ENCODE measurements around the gene PPP3R1. TPM values are rescaled to one million over a fixed set of nuclear protein-coding genes. Genes with fewer than 3 reads are reported as not detected.

The PPP3R1 gene
- total RNA-seq, 1 experiment from 2014 or later, result 70.9 TPM

DNA sequence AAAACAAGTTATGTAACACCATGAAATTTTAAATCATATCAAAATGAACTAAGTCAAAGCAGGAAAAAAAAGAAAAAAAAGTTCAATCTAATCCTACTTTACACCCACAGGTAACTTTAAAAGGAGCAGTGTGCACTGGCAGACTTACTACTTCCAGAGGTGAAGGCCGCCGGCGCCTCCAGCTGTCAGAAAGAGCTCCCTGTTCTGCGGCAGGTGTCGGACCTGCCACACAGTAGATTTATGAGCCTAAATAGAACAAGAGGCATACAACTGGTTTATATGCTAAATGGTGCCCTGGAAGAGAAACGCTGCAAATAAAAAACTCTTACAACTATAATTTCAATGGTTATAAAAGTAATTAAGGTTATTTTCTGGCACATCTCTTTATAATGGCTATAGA is 117.8 kb downstream of the PPP3R1 start:
- POLR2A ChIA-PET, result no interaction called here
- Mint-ChIP-seq H3K4me1 (ENCODE audit: low read depth, unreplicated experiment) (peaks cover 7% of the 10 kb centered on the region), H3K27ac (ENCODE audit: unreplicated experiment) (no peak overlapping the region), H3K9me3 (ENCODE audit: unreplicated experiment) (no peaks in the 10 kb centered on the region), H3K27me3 (ENCODE audit: insufficient read depth, unreplicated experiment) (no peaks in the 10 kb centered on the region), H3K36me3 (ENCODE audit: insufficient read depth, unreplicated experiment) (peaks cover 6% of the 10 kb centered on the region), H3K4me3 (ENCODE audit: unreplicated experiment) (no peak overlapping the region)
- peak in 1 of 2 experiments; percentile 17 for DNase-seq
- Histone ChIP-seq H3K4me3 (ENCODE audit: low read depth, low read length) (no peak overlapping the region), H3K36me3 (ENCODE audit: control insufficient read depth, insufficient read depth, low read length) (no peaks in the 10 kb centered on the region), H3K4me1 (no peaks in the 10 kb centered on the region), H3K9me3 (no peaks in the 10 kb centered on the region), H3K27me3 (replicated peaks; ENCODE audit: control insufficient read depth, insufficient read depth, low read length) (no peaks in the 10 kb centered on the region)
- no TSS peak for BruUV-seq (replicated peaks)
- TF ChIP-seq, protein P1, sequence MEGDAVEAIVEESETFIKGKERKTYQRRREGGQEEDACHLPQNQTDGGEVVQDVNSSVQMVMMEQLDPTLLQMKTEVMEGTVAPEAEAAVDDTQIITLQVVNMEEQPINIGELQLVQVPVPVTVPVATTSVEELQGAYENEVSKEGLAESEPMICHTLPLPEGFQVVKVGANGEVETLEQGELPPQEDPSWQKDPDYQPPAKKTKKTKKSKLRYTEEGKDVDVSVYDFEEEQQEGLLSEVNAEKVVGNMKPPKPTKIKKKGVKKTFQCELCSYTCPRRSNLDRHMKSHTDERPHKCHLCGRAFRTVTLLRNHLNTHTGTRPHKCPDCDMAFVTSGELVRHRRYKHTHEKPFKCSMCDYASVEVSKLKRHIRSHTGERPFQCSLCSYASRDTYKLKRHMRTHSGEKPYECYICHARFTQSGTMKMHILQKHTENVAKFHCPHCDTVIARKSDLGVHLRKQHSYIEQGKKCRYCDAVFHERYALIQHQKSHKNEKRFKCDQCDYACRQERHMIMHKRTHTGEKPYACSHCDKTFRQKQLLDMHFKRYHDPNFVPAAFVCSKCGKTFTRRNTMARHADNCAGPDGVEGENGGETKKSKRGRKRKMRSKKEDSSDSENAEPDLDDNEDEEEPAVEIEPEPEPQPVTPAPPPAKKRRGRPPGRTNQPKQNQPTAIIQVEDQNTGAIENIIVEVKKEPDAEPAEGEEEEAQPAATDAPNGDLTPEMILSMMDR (IDR thresholded peaks at IDR 0.05; ENCODE audit: insufficient read depth in 1 of 2, low read depth in 1 of 2, low read length in 1 of 2, severe bottlenecking in 1 of 2, unreplicated experiment in 1 of 2), result no peak
- CTCF ChIA-PET, result no interaction called here
- intact Hi-C loops (cut with micrococcal nuclease; ENCODE audit: unreplicated experiment), result no loop called here

DNA sequence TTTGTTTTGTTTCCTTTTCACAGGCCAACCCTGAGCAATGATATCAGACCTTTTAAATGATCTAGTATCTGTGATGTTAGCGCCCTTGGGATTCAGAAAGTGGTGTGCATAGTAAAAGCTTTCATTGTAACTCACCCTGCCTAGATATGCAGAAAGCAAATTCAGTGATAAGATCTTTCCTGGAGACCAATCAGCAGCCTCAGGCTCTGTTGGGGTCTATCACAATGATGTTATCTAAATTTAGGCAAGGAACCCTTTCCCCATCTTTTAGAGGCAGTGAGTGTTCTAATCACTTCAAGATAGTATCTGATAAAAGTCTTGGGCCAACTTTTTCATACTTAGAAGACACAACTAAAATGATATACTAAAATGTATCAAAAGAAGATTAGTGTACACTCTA is 118.2 kb downstream of the PPP3R1 start:
- POLR2A ChIA-PET, result no interaction called here
- Histone ChIP-seq H3K4me1 (no peaks in the 10 kb centered on the region), H3K27me3 (replicated peaks; ENCODE audit: control insufficient read depth, insufficient read depth, low read length) (no peaks in the 10 kb centered on the region), H3K9me3 (no peaks in the 10 kb centered on the region), H3K36me3 (ENCODE audit: control insufficient read depth, insufficient read depth, low read length) (no peaks in the 10 kb centered on the region), H3K4me3 (ENCODE audit: low read depth, low read length) (no peak overlapping the region)
- intact Hi-C loops (cut with micrococcal nuclease; ENCODE audit: unreplicated experiment), result no loop called here
- Mint-ChIP-seq H3K9me3 (ENCODE audit: unreplicated experiment) (no peaks in the 10 kb centered on the region), H3K36me3 (ENCODE audit: insufficient read depth, unreplicated experiment) (peaks cover 6% of the 10 kb centered on the region), H3K4me1 (ENCODE audit: low read depth, unreplicated experiment) (peaks cover 7% of the 10 kb centered on the region), H3K4me3 (ENCODE audit: unreplicated experiment) (no peak overlapping the region), H3K27me3 (ENCODE audit: insufficient read depth, unreplicated experiment) (no peaks in the 10 kb centered on the region), H3K27ac (ENCODE audit: unreplicated experiment) (no peak overlapping the region)
- TF ChIP-seq, protein P1 (IDR thresholded peaks at IDR 0.05; ENCODE audit: insufficient read depth in 1 of 2, low read depth in 1 of 2, low read length in 1 of 2, severe bottlenecking in 1 of 2, unreplicated experiment in 1 of 2), result no peak
- CTCF ChIA-PET, result no interaction called here
- BruUV-seq (replicated peaks), result no TSS peak
- DNase-seq, result no peak

Other genes with a start within 250 kb of the PPP3R1 start
- 19.3 and 23.7 TPM in 2 replicates for gene C1D, start 189.5 kb downstream of the PPP3R1 start, total RNA-seq (2022)
- gene PNO1, start 94.6 kb downstream of the PPP3R1 start, total RNA-seq (2022), result 33.3 and 37.0 TPM in 2 replicates
- gene CNRIP1, start 67.4 kb upstream of the PPP3R1 start, total RNA-seq (2022), result not detected in 2 replicates
- not detected in 2 replicates for gene PLEK, start 112.8 kb upstream of the PPP3R1 start, total RNA-seq (2022)
- gene FBXO48, start 214.8 kb upstream of the PPP3R1 start, total RNA-seq (2022), result 1.1 and 1.2 TPM in 2 replicates
- gene APLF, start 215.1 kb upstream of the PPP3R1 start, total RNA-seq (2022), result 3.9 and 4.0 TPM in 2 replicates